ENCODE data around the gene GAS6.

The GAS6 gene

DNA sequence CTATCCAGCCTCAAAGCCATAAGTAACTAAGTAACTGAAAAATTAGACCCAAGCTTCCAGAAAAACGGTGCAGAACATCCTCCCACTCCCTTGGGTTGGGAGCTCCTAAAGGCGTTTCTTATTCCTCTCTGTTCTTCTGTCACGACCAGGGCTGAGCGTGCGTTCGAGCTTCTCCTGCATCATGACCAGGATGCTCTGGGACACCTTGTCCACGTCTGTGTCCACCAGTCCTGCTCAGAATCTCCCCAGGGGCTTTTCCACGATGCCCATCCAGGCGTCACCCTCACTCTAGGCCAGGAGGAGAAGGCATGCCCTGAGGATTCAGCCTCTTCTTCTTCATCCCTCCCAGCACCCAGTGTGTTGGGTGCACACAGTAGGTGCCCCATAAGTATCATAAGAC lies 37.8 kb upstream of the GAS6 start:
- H3K36me3 ChIP-seq (ENCODE audit: control insufficient read depth, insufficient read depth, low read length) = no peaks in the 10 kb centered on the region
- H3K4me1 ChIP-seq (ENCODE audit: control insufficient read depth, insufficient read depth, low read length) = no peaks in the 10 kb centered on the region
- H3K4me3 ChIP-seq (ENCODE audit: low read depth, low read length) = no peak overlapping the region
- H3K9me3 ChIP-seq (ENCODE audit: control insufficient read depth, insufficient read depth, low read length) = no peaks in the 10 kb centered on the region
- H3K9ac ChIP-seq (ENCODE audit: low read depth, low read length) = no peak overlapping the region
- no peaks in the 10 kb centered on the region for H3K27me3 ChIP-seq (ENCODE audit: control insufficient read depth, insufficient read depth, low read length)

DNA sequence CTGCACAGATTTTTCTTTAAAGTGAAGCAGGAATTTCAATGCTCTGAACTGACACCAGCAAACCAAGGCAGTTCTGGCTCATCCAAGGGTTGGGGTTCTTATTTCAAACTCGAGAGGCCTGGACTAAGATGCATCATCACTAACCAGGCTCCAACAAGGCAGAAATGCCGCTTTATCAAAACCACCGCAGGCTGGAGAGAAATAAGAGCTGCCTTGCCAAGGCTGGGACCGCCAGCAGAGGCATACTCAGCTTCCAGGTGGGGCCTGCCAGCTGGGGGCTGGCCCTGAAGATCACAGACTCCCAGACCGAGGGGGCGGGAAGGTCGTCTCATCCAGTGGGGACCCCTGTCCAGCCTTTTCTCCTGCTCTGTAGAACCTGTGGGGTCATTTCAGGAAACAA lies 37.4 kb upstream of the GAS6 start:
- no peak overlapping the region for H3K9ac ChIP-seq (ENCODE audit: low read depth, low read length)

DNA sequence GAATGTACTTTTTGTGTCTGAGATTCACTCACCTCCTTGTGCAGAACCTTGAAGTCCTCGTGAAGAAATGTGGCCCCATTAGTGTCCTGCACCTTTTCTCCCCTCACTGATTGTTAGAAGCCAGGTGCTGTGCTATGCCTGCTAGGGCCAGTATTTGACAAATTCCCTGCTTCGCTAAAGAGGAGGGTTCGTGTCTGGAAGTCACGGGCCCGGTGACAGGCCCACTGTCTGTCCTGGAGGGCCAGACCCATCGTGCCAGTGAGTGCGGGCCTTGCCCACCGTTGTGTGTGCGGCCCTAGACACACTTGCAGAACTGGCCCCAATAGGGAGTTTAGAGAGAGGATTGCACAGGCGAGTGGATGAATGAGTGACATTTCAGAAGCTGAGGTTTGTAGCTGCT lies 36.8 kb upstream of the GAS6 start:
- Histone ChIP-seq H3K4me3 (ENCODE audit: low read depth, low read length) (no peak overlapping the region), H3K36me3 (ENCODE audit: control insufficient read depth, insufficient read depth, low read length) (no peaks in the 10 kb centered on the region), H3K27me3 (ENCODE audit: control insufficient read depth, insufficient read depth, low read length) (no peaks in the 10 kb centered on the region), H3K4me1 (ENCODE audit: control insufficient read depth, insufficient read depth, low read length) (no peaks in the 10 kb centered on the region), H3K9ac (ENCODE audit: low read depth, low read length) (no peak overlapping the region), H3K9me3 (ENCODE audit: control insufficient read depth, insufficient read depth, low read length) (no peaks in the 10 kb centered on the region)

More for the DNA sequence above, 37.4 kb upstream of the GAS6 start:
- H3K4me3 ChIP-seq (ENCODE audit: low read depth, low read length) = no peak overlapping the region
- no peaks in the 10 kb centered on the region for H3K27me3 ChIP-seq (ENCODE audit: control insufficient read depth, insufficient read depth, low read length)
- no peaks in the 10 kb centered on the region for H3K9me3 ChIP-seq (ENCODE audit: control insufficient read depth, insufficient read depth, low read length)
- no peaks in the 10 kb centered on the region for H3K36me3 ChIP-seq (ENCODE audit: control insufficient read depth, insufficient read depth, low read length)
- H3K4me1 ChIP-seq (ENCODE audit: control insufficient read depth, insufficient read depth, low read length) = no peaks in the 10 kb centered on the region

DNA sequence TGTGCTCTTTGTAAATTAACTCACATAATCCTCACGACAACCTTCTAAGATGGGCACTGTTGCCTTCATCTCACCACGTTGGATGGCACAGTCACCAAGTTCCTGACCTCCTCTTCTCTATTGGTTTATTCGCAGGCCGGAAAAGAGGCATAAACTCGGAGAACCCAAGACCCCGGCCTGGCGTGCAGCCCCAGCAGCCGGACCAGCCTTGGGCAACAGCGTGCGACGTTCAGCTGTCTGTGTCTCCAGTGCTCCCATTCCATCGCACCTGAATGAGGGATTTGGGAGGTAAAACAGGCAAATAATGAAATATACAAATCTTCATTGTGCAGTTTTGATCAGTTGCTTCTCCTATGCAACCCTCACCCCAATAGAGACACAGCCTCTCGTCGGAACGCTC lies 34.5 kb upstream of the GAS6 start:
- Histone ChIP-seq H3K36me3 (ENCODE audit: control insufficient read depth, insufficient read depth, low read length) (no peaks in the 10 kb centered on the region), H3K9ac (ENCODE audit: low read depth, low read length) (no peak overlapping the region), H3K9me3 (ENCODE audit: control insufficient read depth, insufficient read depth, low read length) (no peaks in the 10 kb centered on the region), H3K4me1 (ENCODE audit: control insufficient read depth, insufficient read depth, low read length) (no peaks in the 10 kb centered on the region), H3K27me3 (ENCODE audit: control insufficient read depth, insufficient read depth, low read length) (no peaks in the 10 kb centered on the region), H3K4me3 (ENCODE audit: low read depth, low read length) (no peak overlapping the region)

DNA sequence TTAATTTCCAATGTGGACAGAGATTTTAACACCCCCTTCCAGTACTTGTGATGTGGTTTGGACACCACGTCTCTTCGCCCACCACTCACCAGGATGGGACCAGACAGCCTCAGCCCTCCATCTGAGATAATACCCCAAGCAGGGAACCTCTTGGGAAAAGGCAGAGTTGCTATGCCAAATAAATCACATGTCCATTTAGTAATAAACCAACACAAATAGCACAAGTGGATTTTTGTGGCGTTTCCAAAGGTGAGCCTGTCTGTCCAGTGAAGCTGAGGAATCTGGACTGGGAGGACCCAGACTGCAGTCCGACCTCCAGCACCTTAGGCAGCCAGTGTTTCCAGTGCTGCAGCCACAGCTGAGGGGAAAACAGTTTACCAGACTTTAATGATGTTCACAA lies 34.1 kb upstream of the GAS6 start:
- Histone ChIP-seq H3K27me3 (ENCODE audit: control insufficient read depth, insufficient read depth, low read length) (no peaks in the 10 kb centered on the region), H3K9ac (ENCODE audit: low read depth, low read length) (no peak overlapping the region)

DNA sequence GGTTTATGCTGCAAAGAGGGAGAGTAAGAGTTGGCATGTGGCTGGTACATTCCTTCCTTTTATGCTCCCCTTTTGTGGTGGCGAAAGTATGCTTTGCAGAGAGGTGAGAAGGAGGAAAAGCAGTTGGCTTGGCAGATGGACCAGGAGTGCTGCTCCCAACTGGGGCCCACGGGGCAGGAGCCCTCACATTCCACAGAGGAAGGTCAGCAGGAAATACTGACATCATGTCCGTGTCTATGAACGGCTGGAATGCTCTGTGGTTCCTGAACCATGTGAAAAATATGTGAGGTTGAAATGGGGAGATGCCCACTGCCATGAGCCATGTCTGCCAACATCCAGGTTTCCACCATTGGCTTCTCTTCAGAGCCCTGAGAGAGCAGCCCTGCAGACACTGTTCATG lies 33.3 kb upstream of the GAS6 start:
- H3K27me3 ChIP-seq (ENCODE audit: control insufficient read depth, insufficient read depth, low read length) = no peaks in the 10 kb centered on the region
- no peaks in the 10 kb centered on the region for H3K4me1 ChIP-seq (ENCODE audit: control insufficient read depth, insufficient read depth, low read length)
- H3K9me3 ChIP-seq (ENCODE audit: control insufficient read depth, insufficient read depth, low read length) = no peaks in the 10 kb centered on the region
- H3K4me3 ChIP-seq (ENCODE audit: low read depth, low read length) = no peak overlapping the region
- no peak overlapping the region for H3K9ac ChIP-seq (ENCODE audit: low read depth, low read length)
- no peaks in the 10 kb centered on the region for H3K36me3 ChIP-seq (ENCODE audit: control insufficient read depth, insufficient read depth, low read length)

More for the DNA sequence above, 34.1 kb upstream of the GAS6 start:
- Histone ChIP-seq H3K4me1 (ENCODE audit: control insufficient read depth, insufficient read depth, low read length) (no peaks in the 10 kb centered on the region), H3K4me3 (ENCODE audit: low read depth, low read length) (no peak overlapping the region), H3K36me3 (ENCODE audit: control insufficient read depth, insufficient read depth, low read length) (no peaks in the 10 kb centered on the region), H3K9me3 (ENCODE audit: control insufficient read depth, insufficient read depth, low read length) (no peaks in the 10 kb centered on the region)

DNA sequence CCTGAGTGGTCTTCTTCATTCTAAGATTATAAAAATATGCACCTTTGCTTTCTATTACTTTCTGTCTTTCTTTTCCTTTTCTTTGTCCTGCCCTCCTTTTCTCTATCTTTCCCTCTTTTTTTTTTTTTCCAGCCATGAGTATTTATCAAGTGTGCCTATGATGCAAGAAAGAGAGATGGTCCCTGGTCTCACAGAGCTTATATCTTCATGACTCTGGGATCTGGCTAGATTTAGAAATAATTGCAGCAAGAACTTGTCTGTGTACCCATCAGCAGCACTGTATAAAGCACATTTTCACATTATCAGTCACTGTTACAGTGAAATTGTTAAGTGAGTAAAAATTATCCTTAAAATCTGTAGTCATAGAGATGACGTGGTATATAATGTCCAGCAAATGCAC lies 31.6 kb upstream of the GAS6 start:
- no peaks in the 10 kb centered on the region for H3K9me3 ChIP-seq (ENCODE audit: control insufficient read depth, insufficient read depth, low read length)
- H3K36me3 ChIP-seq (ENCODE audit: control insufficient read depth, insufficient read depth, low read length) = no peaks in the 10 kb centered on the region
- peaks cover 2% of the 10 kb centered on the region for H3K4me1 ChIP-seq (ENCODE audit: control insufficient read depth, insufficient read depth, low read length)
- H3K9ac ChIP-seq (ENCODE audit: low read depth, low read length) = no peak overlapping the region
- H3K27me3 ChIP-seq (ENCODE audit: control insufficient read depth, insufficient read depth, low read length) = no peaks in the 10 kb centered on the region
- H3K4me3 ChIP-seq (ENCODE audit: low read depth, low read length) = no peak overlapping the region

DNA sequence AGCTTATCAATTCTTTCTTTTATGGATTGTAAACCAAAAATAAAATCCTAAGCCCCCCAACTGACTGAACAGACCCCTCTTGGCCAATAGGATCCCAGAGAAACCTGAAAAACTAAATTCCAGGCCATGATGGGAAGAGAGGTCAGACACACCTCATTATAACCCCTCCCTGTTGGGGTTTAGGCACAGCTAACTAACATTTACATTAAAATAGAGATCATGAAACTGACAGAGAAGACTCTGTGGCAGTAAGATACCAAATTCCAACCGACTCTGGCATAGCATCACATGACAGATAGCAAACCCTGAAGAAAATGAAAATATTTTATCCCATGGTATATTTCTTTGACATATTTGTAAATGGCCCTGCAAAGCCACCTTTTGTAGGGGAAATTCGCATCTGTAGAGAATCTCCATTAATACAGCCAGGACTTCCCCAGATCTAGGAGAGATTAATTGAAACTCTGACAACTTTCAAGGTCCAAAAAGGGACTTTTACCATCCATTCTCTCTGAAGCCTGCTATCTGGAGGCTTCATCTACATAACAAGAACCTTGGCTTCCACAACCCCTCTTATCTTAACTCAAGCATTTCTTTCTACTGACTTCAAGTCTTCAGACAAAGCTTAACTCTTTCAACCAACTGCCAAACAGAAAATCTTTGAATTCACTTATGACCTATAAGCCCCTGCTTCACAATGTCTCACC lies 27.1 kb upstream of the GAS6 start:
- no peak overlapping the region for H3K4me3 ChIP-seq (ENCODE audit: low read depth, low read length)
- no peaks in the 10 kb centered on the region for H3K27me3 ChIP-seq (ENCODE audit: control insufficient read depth, insufficient read depth, low read length)
- H3K9ac ChIP-seq (ENCODE audit: low read depth, low read length) = no peak overlapping the region
- no peaks in the 10 kb centered on the region for H3K36me3 ChIP-seq (ENCODE audit: control insufficient read depth, insufficient read depth, low read length)
- H3K4me1 ChIP-seq (ENCODE audit: control insufficient read depth, insufficient read depth, low read length) = peaks cover 4% of the 10 kb centered on the region
- H3K9me3 ChIP-seq (ENCODE audit: control insufficient read depth, insufficient read depth, low read length) = no peaks in the 10 kb centered on the region

DNA sequence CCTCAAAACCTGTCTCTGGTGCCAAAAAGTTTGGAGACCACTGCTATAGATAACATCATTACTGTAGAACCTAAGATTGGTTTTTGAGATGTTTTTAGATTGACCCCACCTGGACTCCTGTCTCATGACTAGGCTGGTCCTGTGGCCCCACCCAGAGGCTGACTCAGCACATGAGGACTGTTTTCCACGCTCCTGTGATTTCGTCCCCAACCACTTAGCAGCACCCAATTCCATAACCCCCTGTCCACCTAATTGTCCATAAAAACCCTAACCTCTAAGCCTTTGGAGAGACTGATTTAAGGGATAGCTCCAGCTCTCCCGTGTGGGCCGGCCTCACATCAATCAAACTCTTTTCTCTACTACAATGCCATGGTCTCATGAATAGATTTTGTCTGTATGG lies 25.6 kb upstream of the GAS6 start:
- Histone ChIP-seq H3K4me1 (ENCODE audit: control insufficient read depth, insufficient read depth, low read length) (peaks cover 4% of the 10 kb centered on the region), H3K9me3 (ENCODE audit: control insufficient read depth, insufficient read depth, low read length) (no peaks in the 10 kb centered on the region), H3K36me3 (ENCODE audit: control insufficient read depth, insufficient read depth, low read length) (no peaks in the 10 kb centered on the region), H3K27me3 (ENCODE audit: control insufficient read depth, insufficient read depth, low read length) (no peaks in the 10 kb centered on the region), H3K9ac (ENCODE audit: low read depth, low read length) (no peak overlapping the region), H3K4me3 (ENCODE audit: low read depth, low read length) (no peak overlapping the region)

DNA sequence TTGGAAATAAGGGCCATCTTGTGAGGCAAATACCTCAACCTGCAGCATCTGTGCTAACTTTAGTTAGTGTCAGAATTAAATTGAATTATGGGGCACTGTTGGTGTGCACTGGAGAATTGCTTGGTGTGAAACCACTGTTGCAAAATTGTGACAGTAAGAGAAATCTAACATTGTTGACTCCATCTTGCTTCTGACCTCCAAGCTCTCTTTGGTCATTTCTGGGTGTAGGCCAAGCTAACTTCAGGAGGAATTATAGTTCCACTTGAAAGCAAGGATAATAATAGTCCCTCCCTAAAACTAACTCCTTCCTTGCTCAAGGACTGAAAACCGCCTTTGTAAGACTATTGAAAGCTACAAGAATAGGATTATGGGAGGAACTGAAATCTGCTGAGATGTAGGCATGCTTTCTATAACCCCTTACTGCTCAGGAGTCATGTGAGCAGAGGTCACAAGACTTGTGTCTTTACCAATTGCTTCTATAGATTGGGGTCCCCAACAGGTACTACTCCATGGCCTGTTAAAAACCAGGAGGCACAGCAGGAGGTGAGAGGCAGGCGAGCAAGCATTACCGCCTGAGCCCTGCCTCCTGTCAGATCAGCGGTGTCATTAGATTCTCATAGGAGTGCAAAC lies 24.9 kb upstream of the GAS6 start:
- Histone ChIP-seq H3K27me3 (ENCODE audit: control insufficient read depth, insufficient read depth, low read length) (no peaks in the 10 kb centered on the region), H3K4me3 (ENCODE audit: low read depth, low read length) (no peak overlapping the region), H3K4me1 (ENCODE audit: control insufficient read depth, insufficient read depth, low read length) (peaks cover 4% of the 10 kb centered on the region), H3K36me3 (ENCODE audit: control insufficient read depth, insufficient read depth, low read length) (no peaks in the 10 kb centered on the region), H3K9me3 (ENCODE audit: control insufficient read depth, insufficient read depth, low read length) (no peaks in the 10 kb centered on the region), H3K9ac (ENCODE audit: low read depth, low read length) (no peak overlapping the region)

DNA sequence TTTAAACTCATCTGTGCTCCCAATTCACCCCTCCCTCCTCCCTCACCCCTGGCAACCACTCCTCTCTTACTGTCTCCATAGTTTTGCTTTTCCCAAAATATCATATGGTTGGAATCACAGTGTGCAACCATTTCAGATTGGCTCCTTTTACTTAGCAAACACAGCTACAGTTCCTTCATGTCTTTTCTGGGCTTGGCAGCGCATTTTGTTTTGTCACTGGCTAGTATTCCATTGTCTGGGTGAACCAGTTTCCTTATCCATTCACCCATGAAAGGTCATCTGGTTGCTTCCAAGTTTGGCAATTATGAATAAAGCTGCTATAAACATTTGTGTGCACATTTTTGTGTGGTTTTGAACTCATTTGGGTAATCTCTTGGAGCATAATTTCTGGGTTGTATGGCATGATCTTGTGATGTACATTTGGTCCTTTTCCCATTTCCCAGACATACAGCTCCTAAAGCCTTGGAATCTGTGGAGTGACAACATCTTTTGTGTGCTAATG lies 23.9 kb upstream of the GAS6 start:
- no peaks in the 10 kb centered on the region for H3K36me3 ChIP-seq (ENCODE audit: control insufficient read depth, insufficient read depth, low read length)
- H3K9ac ChIP-seq (ENCODE audit: low read depth, low read length) = no peak overlapping the region
- H3K27me3 ChIP-seq (ENCODE audit: control insufficient read depth, insufficient read depth, low read length) = no peaks in the 10 kb centered on the region
- peaks cover 4% of the 10 kb centered on the region for H3K4me1 ChIP-seq (ENCODE audit: control insufficient read depth, insufficient read depth, low read length)
- H3K9me3 ChIP-seq (ENCODE audit: control insufficient read depth, insufficient read depth, low read length) = no peaks in the 10 kb centered on the region
- H3K4me3 ChIP-seq (ENCODE audit: low read depth, low read length) = no peak overlapping the region

DNA sequence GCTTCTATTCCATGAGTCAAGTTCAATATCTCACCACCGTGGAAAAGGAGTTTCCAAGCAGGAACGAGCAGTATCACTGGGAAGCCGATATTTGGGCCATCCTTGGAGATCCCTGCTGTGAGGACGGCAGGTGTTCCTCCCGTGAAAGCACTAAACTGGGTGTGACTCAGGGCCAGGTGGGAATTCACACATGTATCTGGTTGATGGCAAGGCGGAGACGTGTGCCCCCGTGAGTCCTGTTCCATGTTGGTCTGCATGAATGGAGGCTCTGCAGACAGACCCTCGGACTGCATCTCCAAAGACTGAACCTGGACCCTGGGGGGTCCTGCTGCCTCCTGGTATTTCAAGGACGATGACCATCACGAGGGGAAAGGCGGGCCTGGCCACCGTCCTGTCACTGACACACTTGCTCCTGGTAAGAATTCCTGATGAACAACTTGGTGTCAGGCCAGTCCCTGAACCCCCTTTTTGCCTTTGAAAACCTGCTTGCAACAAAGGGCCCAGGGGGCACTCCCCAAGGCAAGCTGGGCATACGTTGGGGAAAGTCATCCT lies 22.8 kb upstream of the GAS6 start:
- Histone ChIP-seq H3K9me3 (ENCODE audit: control insufficient read depth, insufficient read depth, low read length) (no peaks in the 10 kb centered on the region), H3K4me3 (ENCODE audit: low read depth, low read length) (no peak overlapping the region), H3K9ac (ENCODE audit: low read depth, low read length) (no peak overlapping the region), H3K27me3 (ENCODE audit: control insufficient read depth, insufficient read depth, low read length) (no peaks in the 10 kb centered on the region), H3K4me1 (ENCODE audit: control insufficient read depth, insufficient read depth, low read length) (peaks cover 4% of the 10 kb centered on the region), H3K36me3 (ENCODE audit: control insufficient read depth, insufficient read depth, low read length) (no peaks in the 10 kb centered on the region)
